ENCODE measurements around the gene WASF3. TPM values are rescaled to one million over a fixed set of nuclear protein-coding genes. Genes with fewer than 3 reads are reported as not detected.
"Not testable (repeated sequence)": the region's sequence is repeated elsewhere in the genome, so short reads cannot be mapped to it uniquely, and the experiment has no call there.

WASF3 gene
- total RNA-seq, 1 donor from 2014 or later, result 6.8 TPM

- no peak for DNase-seq (ENCODE audit: low read depth)
These were observed 161.4 kb downstream of the WASF3 start for GRCh38 chr13:26718872-26719271.

GRCh38 chr13:26719356-26719945 lies 162.0 kb downstream of the WASF3 start:
- DNase-seq (ENCODE audit: low read depth), result no peak

GRCh38 chr13:26721251-26722121 lies 164.0 kb downstream of the WASF3 start:
- DNase-seq (ENCODE audit: low read depth), result no peak

- DNase-seq (ENCODE audit: low read depth), result no peak
These were observed 164.8 kb downstream of the WASF3 start for GRCh38 chr13:26722321-26722720.

- DNase-seq (ENCODE audit: low read depth), result not testable (repeated sequence)
These were observed 166.1 kb downstream of the WASF3 start for GRCh38 chr13:26723620-26724019.

GRCh38 chr13:26726684-26727083 lies 169.2 kb downstream of the WASF3 start:
- DNase-seq (ENCODE audit: low read depth), result no peak

GRCh38 chr13:26727122-26727521 lies 169.6 kb downstream of the WASF3 start:
- no peak for DNase-seq (ENCODE audit: low read depth)

GRCh38 chr13:26727633-26728032 lies 170.2 kb downstream of the WASF3 start:
- DNase-seq (ENCODE audit: low read depth), result no peak

- DNase-seq (ENCODE audit: low read depth), result no peak
These were observed 178.2 kb downstream of the WASF3 start for GRCh38 chr13:26735677-26736076.

Other genes starting within 250 kb of the WASF3 start
- not detected in 2 replicates for gene GPR12, start 203.1 kb downstream of the WASF3 start, total RNA-seq